ENCODE measurements around the gene FZD10. TPM values are rescaled to one million over a fixed set of nuclear protein-coding genes. Genes with fewer than 3 reads are reported as not detected.

Gene FZD10
- total RNA-seq, 4 donors from 2014 or later, result under 0.01 to 0.39 (median 0.21) TPM

- Histone ChIP-seq H3K27ac (no peak overlapping the region), H3K9me3 (peaks cover 0 to 55% (median 0%) of the 10 kb centered on the region in 4 donors), H3K4me1 (no peaks in the 10 kb centered on the region), H3K36me3 (no peaks in the 10 kb centered on the region), H3K4me3 (no peak overlapping the region), H3K27me3 (no peaks in the 10 kb centered on the region)
- DNase-seq (ENCODE audit: low spot score in 2 of 2), result no peak
- TF ChIP-seq CTCF (IDR thresholded peaks at IDR 0.05) (no peak), EP300 (IDR thresholded peaks at IDR 0.05) (no peak), POLR2A (IDR thresholded peaks at IDR 0.05) (no peak)
- WGBS, 2 donors, result 76 to 86% methylated on average over 10 of the region's 10 CpGs
Measured at GRCh38 chr12:130181211-130181610, 18.9 kb downstream of the FZD10 start.

GRCh38 chr12:130183585-130184370 lies 21.5 kb downstream of the FZD10 start:
- Histone ChIP-seq H3K27me3 (no peaks in the 10 kb centered on the region), H3K27ac (no peak overlapping the region), H3K36me3 (no peaks in the 10 kb centered on the region), H3K9me3 (peaks cover 0 to 44% (median 0%) of the 10 kb centered on the region in 4 donors), H3K4me1 (no peaks in the 10 kb centered on the region), H3K4me3 (no peak overlapping the region)
- DNase-seq (ENCODE audit: low spot score in 2 of 2), result no peak
- TF ChIP-seq POLR2A (IDR thresholded peaks at IDR 0.05) (no peak), EP300 (IDR thresholded peaks at IDR 0.05) (no peak), CTCF (IDR thresholded peaks at IDR 0.05) (no peak)
- 79 to 86% methylated on average over 23 of the region's 23 CpGs for WGBS, 2 donors

GRCh38 chr12:130184404-130185090 lies 22.3 kb downstream of the FZD10 start:
- TF ChIP-seq EP300 (IDR thresholded peaks at IDR 0.05), result no peak
- Histone ChIP-seq H3K36me3 (no peaks in the 10 kb centered on the region), H3K4me1 (no peaks in the 10 kb centered on the region), H3K27ac (no peak overlapping the region), H3K27me3 (no peaks in the 10 kb centered on the region), H3K9me3 (peaks cover 0 to 39% (median 0%) of the 10 kb centered on the region in 4 donors), H3K4me3 (no peak overlapping the region)
- no peak for DNase-seq (ENCODE audit: low spot score in 2 of 2)
- 75 to 82% methylated on average over 12 of the region's 12 CpGs for WGBS, 2 donors

GRCh38 chr12:130185455-130186391 lies 23.5 kb downstream of the FZD10 start:
- Histone ChIP-seq H3K27me3 (no peaks in the 10 kb centered on the region), H3K4me1 (no peaks in the 10 kb centered on the region), H3K4me3 (no peak overlapping the region), H3K9me3 (peaks cover 0 to 31% (median 0%) of the 10 kb centered on the region in 4 donors), H3K27ac (no peak overlapping the region), H3K36me3 (no peaks in the 10 kb centered on the region)
- no peak for TF ChIP-seq POLR2A (IDR thresholded peaks at IDR 0.05)
- no peak for TF ChIP-seq EP300 (IDR thresholded peaks at IDR 0.05)
- TF ChIP-seq CTCF (IDR thresholded peaks at IDR 0.05), result no peak
- WGBS, 2 donors, result 89 to 90% methylated on average over 30 of the region's 30 CpGs
- DNase-seq (ENCODE audit: low spot score in 2 of 2), result no peak

- H3K36me3 ChIP-seq, result no peaks in the 10 kb centered on the region
- no peaks in the 10 kb centered on the region for H3K27me3 ChIP-seq
- no peak overlapping the region for H3K27ac ChIP-seq
- WGBS, 2 donors, result 44 to 47% methylated on average over 13 of the region's 13 CpGs
- no peak for DNase-seq (ENCODE audit: low spot score in 2 of 2)
- TF ChIP-seq CTCF (IDR thresholded peaks at IDR 0.05) (no peak), EP300 (IDR thresholded peaks at IDR 0.05) (no peak), POLR2A (IDR thresholded peaks at IDR 0.05) (no peak)
- no peak overlapping the region for H3K4me3 ChIP-seq
- H3K9me3 ChIP-seq, result peaks cover 0 to 28% (median 0%) of the 10 kb centered on the region in 4 donors
- H3K4me1 ChIP-seq, result no peaks in the 10 kb centered on the region
Measured at GRCh38 chr12:130186651-130187268, 24.5 kb downstream of the FZD10 start.

All from tibial nerve (tissue), 4 donors.